GM18502 (cell line): ENCODE measurements around the gene DCXR.
"Not testable (repeated sequence)": the region's sequence is repeated elsewhere in the genome, so short reads cannot be mapped to it uniquely, and the experiment has no call there.

Experiments used
- ATAC-seq: cut with Tn5 transposase; IDR thresholded peaks from one replicate; pipeline ENCODE4 v1.9.1; 2021; ENCODE audit warnings: mild to moderate bottlenecking; ENCODE audit not compliant: unreplicated experiment, poor library complexity

Gene DCXR

DNA sequence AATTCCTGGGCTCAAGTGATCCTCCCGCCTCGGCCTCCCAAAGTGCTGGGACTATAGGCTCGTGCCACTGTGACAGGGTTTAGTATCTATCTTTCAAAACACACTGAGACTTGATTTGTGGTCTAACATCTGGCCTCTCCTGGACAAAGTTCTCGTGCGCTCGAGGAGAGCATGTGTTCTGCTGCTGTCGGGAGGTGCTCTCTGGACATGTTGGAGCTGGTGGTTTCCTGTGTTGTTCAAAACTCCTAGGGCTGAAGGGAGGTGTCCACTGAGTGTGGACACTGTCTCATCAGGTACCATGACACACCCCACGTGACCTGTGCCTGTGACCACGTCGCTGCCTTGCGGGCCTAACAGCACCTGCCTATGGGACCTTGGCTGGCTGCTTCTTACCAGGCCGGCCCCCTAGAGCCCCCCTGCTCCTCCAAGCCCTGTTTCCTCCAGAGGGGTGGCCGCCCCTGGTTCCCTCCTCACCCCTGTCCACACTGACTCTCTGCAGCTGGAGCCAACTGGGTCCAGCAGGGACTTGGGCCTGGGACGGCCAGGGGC lies 8.5 kb upstream of the DCXR start:
- no peak for ATAC-seq

DNA sequence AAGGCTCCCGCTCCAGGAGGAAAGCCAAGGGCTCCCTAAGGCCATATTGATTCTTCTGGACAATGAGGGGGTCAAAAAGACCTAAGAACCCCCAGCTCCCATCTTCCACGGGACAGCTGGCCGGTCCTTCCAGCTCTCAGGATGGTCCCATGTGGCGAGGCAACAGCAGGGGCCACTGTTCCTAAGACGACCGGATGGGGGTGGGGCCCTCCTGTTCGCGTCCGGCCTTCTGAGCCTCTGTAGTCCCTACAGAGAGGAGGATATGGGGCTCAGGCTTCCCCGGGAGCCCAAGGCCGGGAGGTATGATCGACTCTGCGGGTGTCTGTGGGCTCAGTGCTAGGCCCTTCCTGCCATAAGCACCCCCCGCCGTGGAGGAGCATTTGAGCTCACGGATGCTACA lies 6.0 kb upstream of the DCXR start:
- no peak for ATAC-seq

GRCh38 chr17:82042649-82043048 lies 5.2 kb upstream of the DCXR start:
- no peak for ATAC-seq

- no peak for ATAC-seq
These were observed 3.8 kb upstream of the DCXR start for GRCh38 chr17:82041144-82041814.

- ATAC-seq: no peak
These were observed 2.3 kb upstream of the DCXR start for GRCh38 chr17:82039695-82040299.

DNA sequence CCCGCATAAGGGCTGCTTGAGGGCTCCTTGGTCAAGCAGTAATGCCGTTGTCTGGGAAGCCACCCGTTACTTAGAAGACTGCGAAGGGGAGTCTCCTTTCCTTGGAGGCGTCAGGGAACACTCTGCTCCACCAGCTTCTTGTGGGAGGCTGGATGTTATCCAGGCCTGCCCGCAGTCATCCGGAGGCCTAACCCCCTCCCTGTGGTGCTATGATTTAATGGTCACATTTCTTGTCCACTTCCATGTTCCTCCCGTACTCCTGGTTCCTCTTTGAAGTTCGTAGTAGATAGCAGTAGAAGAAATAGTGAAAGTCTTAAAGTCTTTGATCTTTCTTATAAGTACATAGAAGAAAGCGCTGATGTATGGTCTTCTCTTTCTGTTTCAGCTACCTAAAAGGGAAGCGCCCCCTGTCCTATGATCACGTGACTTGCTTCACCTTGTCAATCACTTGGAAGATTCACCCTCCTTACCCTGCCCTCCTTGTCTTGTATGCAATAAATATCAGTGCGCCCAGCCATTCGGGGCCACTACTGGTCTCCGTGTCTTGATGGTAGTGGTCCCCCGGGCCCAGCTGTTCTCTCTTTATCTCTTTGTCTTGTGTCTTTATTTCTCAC lies 1.4 kb upstream of the DCXR start:
- ATAC-seq: not testable (repeated sequence)

DNA sequence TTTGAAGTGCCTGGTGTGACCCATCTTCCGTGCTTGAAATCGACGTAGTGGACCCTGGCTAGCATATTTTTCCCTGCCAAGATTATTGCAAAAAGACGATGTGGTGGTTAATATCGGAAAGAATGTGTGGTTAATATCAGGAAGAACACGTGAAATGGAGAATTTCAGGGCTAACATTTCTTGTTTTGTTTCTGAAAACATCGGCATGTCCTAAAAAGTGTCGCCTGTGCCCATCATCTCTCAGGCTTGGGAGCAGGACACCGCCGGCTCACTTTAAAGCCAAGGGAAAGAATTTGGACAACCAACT lies 345 bp upstream of the DCXR start:
- no peak for ATAC-seq

DNA sequence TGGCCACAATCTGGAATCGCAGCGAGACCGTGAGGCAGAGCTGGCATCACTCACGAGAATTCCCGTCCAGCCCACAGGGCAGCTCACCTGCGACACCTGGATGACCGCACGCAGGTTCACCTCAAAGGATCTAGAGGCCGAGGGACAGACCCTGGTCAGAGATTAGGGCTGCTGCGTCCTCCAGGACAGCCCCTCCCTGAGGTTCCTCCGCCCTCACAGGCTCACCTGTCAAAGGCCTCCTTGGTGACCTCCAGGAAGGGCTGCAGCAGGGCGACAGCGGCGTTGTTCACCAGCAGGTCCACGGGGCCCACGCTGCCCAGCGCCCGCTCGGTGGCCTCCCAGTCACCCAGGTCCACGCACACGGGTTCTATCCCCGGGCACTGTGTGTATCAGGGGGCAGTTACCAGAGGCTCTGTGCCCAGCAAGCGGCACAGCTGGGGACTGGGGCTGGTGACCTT lies 834 bp downstream of the DCXR start:
- ATAC-seq: no peak

- ATAC-seq: no peak
These were observed 1.4 kb downstream of the DCXR start for GRCh38 chr17:82035956-82036633.

DNA sequence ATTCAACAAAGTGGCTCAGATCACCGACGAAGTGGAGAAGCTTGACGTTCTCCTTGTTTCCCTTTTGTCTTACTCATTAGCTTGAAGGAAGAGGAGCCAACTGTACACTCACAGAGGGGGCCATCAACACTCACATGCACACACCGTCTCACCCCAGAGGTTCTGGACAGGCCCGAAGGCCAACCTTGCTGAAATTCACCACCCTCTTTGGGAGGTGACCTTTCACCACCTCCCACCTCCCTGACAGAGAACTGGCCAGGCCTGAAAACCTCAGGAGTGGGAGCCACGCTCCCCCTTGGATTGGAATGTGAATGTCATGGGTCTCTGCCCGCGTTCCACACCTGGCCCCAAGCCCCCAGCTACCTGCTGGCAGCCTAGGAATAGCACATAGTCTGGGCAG lies 2.0 kb downstream of the DCXR start:
- no peak for ATAC-seq

DNA sequence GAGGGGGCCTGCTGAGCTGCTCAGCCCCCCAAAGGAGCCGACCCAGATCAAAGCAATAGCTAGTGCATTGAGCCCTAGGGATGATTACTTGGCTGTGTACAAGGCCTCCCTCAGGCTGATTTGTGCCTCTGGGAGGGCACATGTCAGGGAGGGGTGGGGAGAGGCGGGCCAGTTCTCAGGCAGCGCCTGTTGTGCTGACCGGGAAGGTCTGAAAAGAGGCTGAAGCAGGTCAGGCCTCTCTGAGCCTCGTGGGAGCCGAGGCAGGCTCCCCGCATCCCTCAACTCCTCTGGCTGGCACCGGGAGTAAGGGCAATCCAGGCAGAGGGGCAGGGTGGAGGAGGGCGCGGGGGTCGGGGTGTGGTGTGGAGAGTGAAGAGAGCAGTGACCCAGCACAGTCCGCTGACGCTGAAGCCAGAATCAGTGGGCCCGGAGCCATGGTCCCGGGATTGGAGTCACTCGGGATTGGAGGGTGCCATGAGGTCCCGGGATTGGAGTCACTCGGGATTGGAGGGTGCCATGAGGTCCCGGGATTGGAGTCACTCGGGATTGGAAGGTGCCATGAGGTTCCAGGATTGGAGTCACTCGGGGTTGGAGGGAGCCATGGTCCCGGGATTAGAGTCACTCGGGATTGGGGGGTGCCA lies 3.0 kb downstream of the DCXR start:
- ATAC-seq: no peak

DNA sequence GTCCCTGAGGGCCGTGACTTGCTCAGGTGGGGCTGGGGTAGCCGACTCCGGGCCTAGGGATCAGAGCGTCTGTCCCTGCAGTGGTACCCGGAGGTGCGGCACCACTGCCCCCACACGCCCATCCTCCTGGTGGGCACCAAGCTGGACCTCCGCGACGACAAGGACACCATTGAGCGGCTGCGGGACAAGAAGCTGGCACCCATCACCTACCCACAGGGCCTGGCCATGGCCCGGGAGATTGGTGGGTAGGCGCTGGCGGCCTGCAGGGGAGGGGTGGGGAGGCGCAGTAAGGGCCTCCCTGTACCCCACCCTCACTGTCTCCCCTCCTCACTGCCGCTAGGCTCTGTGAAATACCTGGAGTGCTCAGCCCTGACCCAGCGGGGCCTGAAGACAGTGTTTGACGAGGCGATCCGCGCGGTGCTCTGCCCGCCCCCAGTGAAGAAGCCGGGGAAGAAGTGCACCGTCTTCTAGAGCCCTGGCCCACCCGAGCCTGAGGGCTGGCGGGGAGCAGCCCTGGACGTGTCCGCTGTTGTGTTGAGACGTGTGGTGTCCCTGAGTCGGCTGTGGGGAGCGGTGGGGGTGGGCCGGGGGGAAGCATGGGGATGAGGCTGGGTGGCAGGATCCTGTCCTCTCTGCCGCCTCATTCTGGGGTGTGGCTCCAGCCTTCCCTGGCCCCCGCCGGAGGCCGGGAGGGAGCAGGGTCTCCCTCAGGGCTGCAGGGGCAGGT lies 4.0 kb downstream of the DCXR start:
- no peak for ATAC-seq

DNA sequence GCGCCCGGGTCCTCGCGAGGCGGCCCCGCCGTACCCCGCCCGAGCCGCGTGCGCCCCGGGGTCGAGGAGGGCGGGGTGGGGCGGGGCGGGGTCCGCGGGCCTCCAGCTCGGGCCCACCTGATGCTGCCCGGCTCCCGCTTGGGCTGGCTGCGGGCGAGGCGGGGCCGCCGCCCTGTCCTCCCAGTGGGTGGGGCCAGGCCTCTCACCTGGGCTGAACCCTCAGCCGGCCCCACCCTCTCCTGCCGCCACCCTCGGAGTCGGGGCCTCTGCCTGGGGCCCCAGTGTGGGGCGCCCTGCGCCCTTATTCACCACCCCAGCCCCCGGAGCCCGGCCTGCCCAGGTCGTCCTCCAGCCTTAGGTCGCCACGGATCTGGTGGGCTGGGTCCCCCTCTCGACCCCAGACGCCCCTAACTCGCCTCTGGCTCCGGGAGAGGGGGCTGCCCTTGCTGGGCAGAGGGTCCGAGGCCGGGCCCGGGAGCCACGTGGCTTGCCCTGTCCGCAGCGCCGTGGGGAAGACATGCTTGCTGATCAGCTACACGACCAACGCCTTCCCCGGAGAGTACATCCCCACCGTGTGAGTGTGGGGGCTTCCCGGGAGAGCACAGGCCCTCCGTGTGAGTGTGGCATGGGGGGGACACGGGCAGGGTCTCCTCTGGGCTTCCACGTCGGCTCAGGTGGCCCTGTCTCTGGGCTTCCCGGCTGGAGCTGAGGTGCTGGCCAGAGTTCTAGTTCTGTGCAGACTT lies 5.4 kb downstream of the DCXR start:
- no peak for ATAC-seq

DNA sequence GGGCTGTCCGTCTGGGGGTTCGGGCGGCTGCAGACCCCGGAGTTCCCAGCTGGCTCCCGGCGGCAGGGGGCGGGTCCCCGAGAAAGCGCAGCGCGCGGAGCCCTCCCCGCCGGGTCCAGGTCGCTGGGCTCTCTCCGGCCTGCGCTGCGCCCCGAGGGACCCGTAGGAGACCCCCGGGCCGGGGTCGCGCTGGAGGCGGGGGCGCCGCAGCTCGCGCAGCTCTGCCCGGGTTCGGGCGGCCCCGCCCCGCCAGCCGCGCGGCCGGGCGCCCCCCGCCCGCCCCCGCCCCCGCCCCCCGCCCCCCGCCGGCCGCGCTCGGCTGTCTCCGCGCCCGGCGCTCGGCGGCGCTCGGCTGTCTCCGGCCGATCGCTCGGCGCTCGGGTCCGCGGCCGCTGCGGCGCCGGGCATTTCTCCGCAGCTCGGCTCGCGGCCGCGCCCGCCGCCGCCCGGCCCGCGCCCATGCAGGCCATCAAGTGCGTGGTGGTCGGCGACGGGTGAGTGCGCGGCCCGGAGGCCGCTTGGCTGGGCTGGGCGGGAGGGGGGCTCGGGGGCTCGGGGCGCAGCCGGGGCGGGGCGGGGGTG lies 6.1 kb downstream of the DCXR start, which contains the start of gene RAC3:
Gene RAC3 (plus strand): TSS at position 376 of the 582 bp plus-strand sequence. CDS start 84 bp downstream, at position 460.
- peak; percentile 15 for ATAC-seq

- peak; percentile 55 for ATAC-seq
These were observed 6.8 kb downstream of the DCXR start for GRCh38 chr17:82030470-82031302.

GRCh38 chr17:82029990-82030469 lies 7.5 kb downstream of the DCXR start:
- ATAC-seq: no peak

- ATAC-seq: no peak
These were observed 8.1 kb downstream of the DCXR start for GRCh38 chr17:82029391-82029790.

GRCh38 chr17:82028966-82029365 lies 8.5 kb downstream of the DCXR start:
- ATAC-seq: no peak
